SK-N-SH (cell line): ENCODE results near the gene STK32C.

Experiments
- MEF2A ChIP-seq: IDR thresholded peaks from 2 replicates; pipeline ENCODE4 v1.4.0; 2012; ENCODE audit warnings: low read depth, borderline replicate concordance
- POLR2AphosphoS5 ChIP-seq: IDR thresholded peaks from 2 replicates; pipeline ENCODE4 v1.6.1; 2012; ENCODE audit warnings: low read depth, low read length
- TAF1 ChIP-seq: IDR thresholded peaks from 2 replicates; pipeline ENCODE4 v1.6.1; 2012; ENCODE audit warnings: low read depth, mild to moderate bottlenecking, low read length, moderate library complexity, borderline replicate concordance
- TF ChIP-seq, protein P1 (sequence below): fragments of 200-600 bp; sonication (generic); IDR thresholded peaks from 2 replicates; pipeline ENCODE4 v1.6.1; 2017; ENCODE audit warnings: antibody characterized with exemption, mild to moderate bottlenecking, moderate library complexity

DNA sequence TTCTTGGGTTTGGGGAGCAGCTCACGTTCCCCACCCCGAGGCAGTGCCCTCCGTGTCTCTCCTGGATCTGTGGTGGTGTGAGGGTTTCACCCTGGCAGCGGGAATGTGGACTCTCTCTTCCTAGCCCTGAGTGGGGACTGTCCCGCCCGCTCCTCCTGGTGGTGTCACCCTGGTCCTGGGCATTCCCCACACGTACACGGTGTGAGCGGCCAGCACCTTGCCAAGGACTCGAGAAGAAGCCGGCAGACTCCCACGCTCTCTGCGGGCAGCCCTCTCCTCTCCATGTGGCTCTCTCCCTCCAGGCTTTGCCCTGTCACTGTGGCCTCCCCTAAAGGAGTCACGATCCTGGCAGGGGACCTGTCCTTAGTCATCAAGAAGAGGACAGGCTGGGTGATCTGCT lies 97.0 kb downstream of the STK32C start:
- TF ChIP-seq, protein P1, sequence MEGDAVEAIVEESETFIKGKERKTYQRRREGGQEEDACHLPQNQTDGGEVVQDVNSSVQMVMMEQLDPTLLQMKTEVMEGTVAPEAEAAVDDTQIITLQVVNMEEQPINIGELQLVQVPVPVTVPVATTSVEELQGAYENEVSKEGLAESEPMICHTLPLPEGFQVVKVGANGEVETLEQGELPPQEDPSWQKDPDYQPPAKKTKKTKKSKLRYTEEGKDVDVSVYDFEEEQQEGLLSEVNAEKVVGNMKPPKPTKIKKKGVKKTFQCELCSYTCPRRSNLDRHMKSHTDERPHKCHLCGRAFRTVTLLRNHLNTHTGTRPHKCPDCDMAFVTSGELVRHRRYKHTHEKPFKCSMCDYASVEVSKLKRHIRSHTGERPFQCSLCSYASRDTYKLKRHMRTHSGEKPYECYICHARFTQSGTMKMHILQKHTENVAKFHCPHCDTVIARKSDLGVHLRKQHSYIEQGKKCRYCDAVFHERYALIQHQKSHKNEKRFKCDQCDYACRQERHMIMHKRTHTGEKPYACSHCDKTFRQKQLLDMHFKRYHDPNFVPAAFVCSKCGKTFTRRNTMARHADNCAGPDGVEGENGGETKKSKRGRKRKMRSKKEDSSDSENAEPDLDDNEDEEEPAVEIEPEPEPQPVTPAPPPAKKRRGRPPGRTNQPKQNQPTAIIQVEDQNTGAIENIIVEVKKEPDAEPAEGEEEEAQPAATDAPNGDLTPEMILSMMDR = no peak
- TF ChIP-seq POLR2AphosphoS5 (no peak), MEF2A (no peak), TAF1 (no peak)
